GM10847 (cell line): ENCODE data around the gene EEFSEC.

Experiments used
- POLR2A ChIP-seq: IDR thresholded peaks from 2 replicates; pipeline ENCODE4 v1.6.1; 2011; ENCODE audit not compliant: insufficient read length; ENCODE audit errors: extremely low read depth

Gene EEFSEC

GRCh38 chr3:128215800-128216495, 62.7 kb downstream of the EEFSEC start:
- TF ChIP-seq POLR2A = no peak

- no peak for TF ChIP-seq POLR2A
These were observed 64.6 kb downstream of the EEFSEC start for GRCh38 chr3:128217702-128218547.

GRCh38 chr3:128218548-128219257, 65.4 kb downstream of the EEFSEC start:
- TF ChIP-seq POLR2A = no peak

GRCh38 chr3:128221328-128221727, 68.0 kb downstream of the EEFSEC start:
- TF ChIP-seq POLR2A = no peak

GRCh38 chr3:128222796-128223385, 69.6 kb downstream of the EEFSEC start:
- TF ChIP-seq POLR2A = no peak

GRCh38 chr3:128226186-128226725, 73.0 kb downstream of the EEFSEC start:
- no peak for TF ChIP-seq POLR2A

- TF ChIP-seq POLR2A = no peak
These were observed 73.6 kb downstream of the EEFSEC start for GRCh38 chr3:128226795-128227395.

- TF ChIP-seq POLR2A = no peak
These were observed 74.2 kb downstream of the EEFSEC start for GRCh38 chr3:128227507-128227906.

GRCh38 chr3:128228366-128228910, 75.2 kb downstream of the EEFSEC start:
- TF ChIP-seq POLR2A = no peak

- TF ChIP-seq POLR2A = no peak
These were observed 76.0 kb downstream of the EEFSEC start for GRCh38 chr3:128229106-128229857.

GRCh38 chr3:128231606-128232005, 78.3 kb downstream of the EEFSEC start:
- TF ChIP-seq POLR2A = no peak

- no peak for TF ChIP-seq POLR2A
These were observed 79.3 kb downstream of the EEFSEC start for GRCh38 chr3:128232376-128233178.
